ENCODE data around the gene MOCS1. TPM values are rescaled to one million over a fixed set of nuclear protein-coding genes. Genes with fewer than 3 reads are reported as not detected.

MOCS1 gene
- total RNA-seq, 1 donor from 2014 or later: 8.1 TPM

- DNase-seq (ENCODE audit: low read depth in 2 of 2): no peak
These were observed 57.4 kb downstream of the MOCS1 start for GRCh38 chr6:39876826-39877225.

GRCh38 chr6:39876111-39876510 lies 58.2 kb downstream of the MOCS1 start:
- peak in 1 of 2 donors; percentile 34 for DNase-seq (ENCODE audit: low read depth in 2 of 2)

- DNase-seq (ENCODE audit: low read depth in 2 of 2): no peak
These were observed 60.8 kb downstream of the MOCS1 start for GRCh38 chr6:39873439-39873838.

- no peak for DNase-seq (ENCODE audit: low read depth in 2 of 2)
These were observed 63.3 kb downstream of the MOCS1 start for GRCh38 chr6:39870950-39871349.

- no peak for DNase-seq (ENCODE audit: low read depth in 2 of 2)
These were observed 66.7 kb downstream of the MOCS1 start for GRCh38 chr6:39867592-39867991.

GRCh38 chr6:39865011-39865888 lies 69.0 kb downstream of the MOCS1 start:
- DNase-seq (ENCODE audit: low read depth in 2 of 2): peak; percentile 71 to 78

GRCh38 chr6:39861663-39862062 lies 72.6 kb downstream of the MOCS1 start:
- no peak for DNase-seq (ENCODE audit: low read depth in 2 of 2)

- DNase-seq (ENCODE audit: low read depth in 2 of 2): no peak
These were observed 75.2 kb downstream of the MOCS1 start for GRCh38 chr6:39859025-39859424.

- DNase-seq (ENCODE audit: low read depth in 2 of 2): no peak
These were observed 78.8 kb downstream of the MOCS1 start for GRCh38 chr6:39855356-39855995.

Other genes starting within 250 kb of the MOCS1 start
- under 0.01 and 0.40 TPM in 2 replicates for gene KIF6, start 209.1 kb downstream of the MOCS1 start, total RNA-seq
- 0.20 and 0.22 TPM in 2 replicates for gene DAAM2, start 142.1 kb downstream of the MOCS1 start, total RNA-seq

Data from lung microvascular endothelial cell (primary cell).